ENCODE measurements around the gene EARS2. TPM values are rescaled to one million over a fixed set of nuclear protein-coding genes. Genes with fewer than 3 reads are reported as not detected.

The EARS2 gene
- polyA plus RNA-seq, 1 donor from 2014 or later, result 22.2 TPM

GRCh38 chr16:23561586-23561985 is 4.4 kb upstream of the EARS2 start:
- no peaks in the 10 kb centered on the region for H3K36me3 ChIP-seq (ENCODE audit: insufficient read depth, low read length)
- H3K79me2 ChIP-seq (replicated peaks; ENCODE audit: insufficient read depth, low read length), result peaks cover 27% of the 10 kb centered on the region
- no peak overlapping the region for H3K27ac ChIP-seq (ENCODE audit: low read length)
- no peaks in the 10 kb centered on the region for H4K20me1 ChIP-seq (ENCODE audit: insufficient read depth)
- H3K27me3 ChIP-seq (ENCODE audit: insufficient read depth, low read depth, low read length), result no peaks in the 10 kb centered on the region
- no peaks in the 10 kb centered on the region for H3K9me2 ChIP-seq (ENCODE audit: insufficient read depth, low read length)
- no peak overlapping the region for H2AFZ ChIP-seq (ENCODE audit: low read depth, low read length)
- no peaks in the 10 kb centered on the region for H3K9me3 ChIP-seq (ENCODE audit: low read length)
- no peak overlapping the region for H3K4me2 ChIP-seq (ENCODE audit: low read length)
- TF ChIP-seq TAF1 (IDR thresholded peaks at IDR 0.05; ENCODE audit: low read depth) (no peak), EZH2 (IDR thresholded peaks at IDR 0.05; ENCODE audit: borderline replicate concordance, insufficient read depth, low read length, poor library complexity, severe bottlenecking) (no peak), EP300 (conservative IDR thresholded peaks at IDR 0.05; ENCODE audit: poor library complexity, severe bottlenecking) (no peak), CTCF (IDR thresholded peaks at IDR 0.05; ENCODE audit: poor library complexity, severe bottlenecking) (no peak), RAD21 (conservative IDR thresholded peaks at IDR 0.05) (no peak), SMC3 (conservative IDR thresholded peaks at IDR 0.05; ENCODE audit: poor library complexity) (no peak), MXI1 (conservative IDR thresholded peaks at IDR 0.05; ENCODE audit: poor library complexity, severe bottlenecking) (no peak), POLR2AphosphoS5 (IDR thresholded peaks at IDR 0.05) (no peak)
- TF ChIP-seq, protein P1, sequence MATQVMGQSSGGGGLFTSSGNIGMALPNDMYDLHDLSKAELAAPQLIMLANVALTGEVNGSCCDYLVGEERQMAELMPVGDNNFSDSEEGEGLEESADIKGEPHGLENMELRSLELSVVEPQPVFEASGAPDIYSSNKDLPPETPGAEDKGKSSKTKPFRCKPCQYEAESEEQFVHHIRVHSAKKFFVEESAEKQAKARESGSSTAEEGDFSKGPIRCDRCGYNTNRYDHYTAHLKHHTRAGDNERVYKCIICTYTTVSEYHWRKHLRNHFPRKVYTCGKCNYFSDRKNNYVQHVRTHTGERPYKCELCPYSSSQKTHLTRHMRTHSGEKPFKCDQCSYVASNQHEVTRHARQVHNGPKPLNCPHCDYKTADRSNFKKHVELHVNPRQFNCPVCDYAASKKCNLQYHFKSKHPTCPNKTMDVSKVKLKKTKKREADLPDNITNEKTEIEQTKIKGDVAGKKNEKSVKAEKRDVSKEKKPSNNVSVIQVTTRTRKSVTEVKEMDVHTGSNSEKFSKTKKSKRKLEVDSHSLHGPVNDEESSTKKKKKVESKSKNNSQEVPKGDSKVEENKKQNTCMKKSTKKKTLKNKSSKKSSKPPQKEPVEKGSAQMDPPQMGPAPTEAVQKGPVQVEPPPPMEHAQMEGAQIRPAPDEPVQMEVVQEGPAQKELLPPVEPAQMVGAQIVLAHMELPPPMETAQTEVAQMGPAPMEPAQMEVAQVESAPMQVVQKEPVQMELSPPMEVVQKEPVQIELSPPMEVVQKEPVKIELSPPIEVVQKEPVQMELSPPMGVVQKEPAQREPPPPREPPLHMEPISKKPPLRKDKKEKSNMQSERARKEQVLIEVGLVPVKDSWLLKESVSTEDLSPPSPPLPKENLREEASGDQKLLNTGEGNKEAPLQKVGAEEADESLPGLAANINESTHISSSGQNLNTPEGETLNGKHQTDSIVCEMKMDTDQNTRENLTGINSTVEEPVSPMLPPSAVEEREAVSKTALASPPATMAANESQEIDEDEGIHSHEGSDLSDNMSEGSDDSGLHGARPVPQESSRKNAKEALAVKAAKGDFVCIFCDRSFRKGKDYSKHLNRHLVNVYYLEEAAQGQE (IDR thresholded peaks at IDR 0.05; ENCODE audit: borderline replicate concordance), result no peak
- H3K4me3 ChIP-seq (ENCODE audit: low read length), result no peak overlapping the region
- no peak overlapping the region for H3K9ac ChIP-seq (ENCODE audit: low read length)
- no peaks in the 10 kb centered on the region for H3F3A ChIP-seq (ENCODE audit: insufficient read depth, low read length, poor library complexity, severe bottlenecking)

- no peaks in the 10 kb centered on the region for H3K36me3 ChIP-seq (ENCODE audit: insufficient read depth, low read length)
- H4K20me1 ChIP-seq (ENCODE audit: insufficient read depth), result no peaks in the 10 kb centered on the region
- peaks cover 27% of the 10 kb centered on the region for H3K79me2 ChIP-seq (replicated peaks; ENCODE audit: insufficient read depth, low read length)
- no peaks in the 10 kb centered on the region for H3F3A ChIP-seq (ENCODE audit: insufficient read depth, low read length, poor library complexity, severe bottlenecking)
- peak overlapping the region; percentile 88 for H3K9ac ChIP-seq (ENCODE audit: low read length)
- H3K27me3 ChIP-seq (ENCODE audit: insufficient read depth, low read depth, low read length), result no peaks in the 10 kb centered on the region
- H3K27ac ChIP-seq (ENCODE audit: low read length), result peak overlapping the region; percentile 88
- no peaks in the 10 kb centered on the region for H3K9me3 ChIP-seq (ENCODE audit: low read length)
- TF ChIP-seq TAF1 (IDR thresholded peaks at IDR 0.05; ENCODE audit: low read depth) (peak; percentile 8), MXI1 (conservative IDR thresholded peaks at IDR 0.05; ENCODE audit: poor library complexity, severe bottlenecking) (no peak)
- peak overlapping the region; percentile 78 for H3K4me3 ChIP-seq (ENCODE audit: low read length)
- peak overlapping the region; percentile 88 for H3K4me2 ChIP-seq (ENCODE audit: low read length)
- H2AFZ ChIP-seq (ENCODE audit: low read depth, low read length), result peak overlapping the region; percentile 36
- H3K9me2 ChIP-seq (ENCODE audit: insufficient read depth, low read length), result no peaks in the 10 kb centered on the region
Observed at GRCh38 chr16:23557779-23558702, 891 bp upstream of the EARS2 start.
